Measurements from ENCODE around the gene SUFU.

The SUFU gene

DNA sequence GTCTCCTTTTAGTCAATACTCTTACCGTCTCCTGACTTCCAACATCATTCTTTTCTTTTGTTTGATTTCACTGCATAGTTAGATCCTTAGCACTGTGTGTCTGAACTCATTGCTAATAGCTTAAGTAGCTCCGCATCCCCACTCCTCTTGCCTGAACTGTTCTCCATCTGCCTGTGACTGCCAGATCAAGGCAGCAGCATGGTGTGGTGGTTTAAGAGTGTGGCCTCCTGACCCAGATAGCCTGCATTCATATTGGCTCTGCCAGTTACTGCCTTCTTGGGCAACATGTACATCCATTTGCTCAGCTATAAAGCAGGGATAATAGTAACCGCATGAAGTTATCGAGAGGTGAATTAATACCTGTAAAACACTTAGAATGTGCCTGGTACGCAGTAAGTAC, 50.8 kb downstream of the SUFU start:
- no peak for DNase-seq

DNA sequence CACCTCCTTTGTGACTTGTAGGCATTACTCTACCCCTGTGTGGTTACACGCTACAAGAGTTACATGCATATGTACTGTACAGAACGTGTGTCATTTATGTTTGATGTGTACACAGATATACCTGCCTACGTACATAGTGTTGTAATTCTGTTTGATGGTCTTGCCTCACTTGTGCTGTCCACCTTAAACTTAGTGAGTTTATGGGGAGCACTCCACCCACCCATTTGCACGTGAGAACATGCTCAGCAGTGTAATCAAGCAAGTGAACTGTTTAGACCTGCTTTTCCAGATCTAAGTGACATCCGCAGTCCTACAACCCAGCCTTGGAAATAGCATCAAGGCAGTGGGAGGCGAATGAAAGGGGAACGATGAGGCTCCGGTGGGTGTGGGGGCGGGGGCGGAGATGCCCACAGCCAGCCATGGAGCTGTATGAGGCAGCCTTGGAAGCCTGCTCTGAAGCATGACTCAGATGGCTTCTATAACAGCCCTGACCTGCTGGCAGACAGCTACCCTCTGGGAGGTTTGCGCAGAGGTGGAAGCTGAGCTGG, 52.1 kb downstream of the SUFU start:
- no peak for DNase-seq

DNA sequence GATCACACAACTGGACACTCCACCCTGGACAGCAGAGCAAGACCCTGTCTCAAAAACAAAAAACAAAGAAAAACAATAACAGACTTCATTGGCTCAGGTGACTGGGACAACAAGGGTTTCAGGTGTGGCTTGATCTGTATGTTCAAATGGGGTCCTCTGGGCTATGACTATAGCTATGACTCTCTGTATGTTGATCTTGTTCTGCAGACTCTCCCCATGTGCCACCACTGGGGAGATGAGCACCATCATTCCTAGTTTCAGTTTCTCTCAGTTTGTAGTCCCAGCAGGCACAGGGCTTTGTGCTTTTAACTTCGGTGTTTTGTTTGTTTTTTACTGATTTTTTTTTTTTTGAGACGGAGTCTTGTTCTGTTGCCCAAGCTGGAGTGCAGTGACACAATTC, 53.8 kb downstream of the SUFU start:
- DNase-seq, result no peak

DNA sequence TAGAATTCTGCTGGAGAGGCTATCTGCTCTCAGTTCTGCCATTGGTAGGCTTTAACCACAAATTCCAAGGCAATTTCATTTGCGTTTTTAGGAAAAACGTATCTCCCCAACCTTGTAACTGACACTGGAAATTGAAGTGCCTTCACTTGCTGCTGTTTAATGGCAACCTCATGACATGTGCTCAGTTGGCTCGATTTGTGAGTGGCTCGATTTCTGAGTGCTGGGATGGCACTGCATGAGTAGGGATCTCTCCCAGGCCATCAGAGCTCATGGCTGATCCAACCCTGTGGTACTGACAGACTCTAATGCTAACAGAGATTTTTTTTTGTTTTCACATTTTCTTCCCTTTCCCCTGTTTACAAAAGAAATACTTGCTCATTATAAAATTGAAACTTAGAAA, 56.0 kb downstream of the SUFU start:
- no peak for DNase-seq

DNA sequence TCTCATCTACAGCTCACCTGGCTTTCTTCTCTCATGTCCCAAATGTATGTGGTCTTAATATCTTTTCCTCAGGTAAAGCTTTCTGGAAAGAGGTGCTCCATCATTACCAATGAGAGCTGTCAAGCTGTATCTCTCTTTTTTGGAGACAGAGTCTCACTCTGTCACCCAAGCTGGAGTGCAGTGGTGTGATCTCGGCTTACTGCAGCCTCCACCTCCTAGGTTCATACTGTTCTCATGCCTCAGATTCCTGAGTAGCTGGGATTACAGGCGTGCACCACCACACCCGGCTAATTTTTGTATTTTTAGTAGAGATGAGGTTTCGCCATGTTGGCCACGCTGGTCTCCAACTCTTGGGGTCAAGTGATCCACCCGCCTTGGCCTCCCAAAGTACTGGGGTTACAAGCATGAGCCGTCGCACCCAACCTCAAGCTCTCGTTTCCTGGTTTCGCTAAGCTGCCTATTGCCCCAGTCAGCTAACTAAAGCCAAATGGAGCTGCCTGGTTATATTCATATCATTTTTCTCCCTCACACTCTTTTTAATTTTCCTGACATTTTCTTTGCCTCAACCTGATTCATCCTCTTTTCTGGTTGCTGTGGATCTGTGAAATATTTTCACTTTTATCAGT, 60.5 kb downstream of the SUFU start:
- no peak for DNase-seq

DNA sequence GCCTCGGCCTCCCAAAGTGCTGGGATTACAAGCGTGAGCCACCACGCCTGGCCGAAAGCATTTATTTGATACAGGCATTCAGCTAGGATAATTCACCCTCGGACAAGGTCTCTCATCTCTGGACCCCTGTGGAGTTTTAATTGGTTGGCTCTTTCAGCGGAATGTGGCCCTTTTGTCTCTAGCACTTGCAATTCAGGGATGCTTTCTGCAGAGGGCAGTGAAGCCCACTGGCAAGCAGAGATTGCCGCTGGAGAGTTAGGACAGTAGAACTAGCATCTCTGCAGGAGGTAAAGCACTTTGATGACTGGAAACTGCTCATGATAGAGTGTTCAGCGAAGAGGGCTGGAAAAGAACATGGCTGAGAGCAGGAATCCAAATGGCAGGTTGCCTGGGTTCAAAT, 62.0 kb downstream of the SUFU start:
- DNase-seq, result no peak

DNA sequence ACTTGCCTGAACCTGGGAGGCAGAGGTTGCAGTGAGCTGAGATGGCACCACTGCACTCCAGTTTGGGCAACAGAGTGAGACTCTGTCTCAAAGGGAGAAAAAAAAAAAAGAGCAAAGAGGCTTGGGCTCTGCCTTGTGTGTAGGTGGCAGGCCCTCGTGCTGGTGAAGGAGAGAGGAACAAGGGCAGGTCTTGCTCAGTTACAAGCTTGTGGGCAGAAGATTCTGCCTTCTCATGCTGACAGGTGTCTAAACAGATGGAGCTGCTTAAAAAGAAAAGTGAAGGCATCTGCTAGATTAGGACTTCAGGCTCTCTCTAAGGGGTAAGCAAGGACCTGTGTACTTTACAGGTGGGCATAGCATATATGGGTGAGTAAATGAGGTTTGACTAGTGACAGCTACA, 75.0 kb downstream of the SUFU start:
- no peak for DNase-seq

DNA sequence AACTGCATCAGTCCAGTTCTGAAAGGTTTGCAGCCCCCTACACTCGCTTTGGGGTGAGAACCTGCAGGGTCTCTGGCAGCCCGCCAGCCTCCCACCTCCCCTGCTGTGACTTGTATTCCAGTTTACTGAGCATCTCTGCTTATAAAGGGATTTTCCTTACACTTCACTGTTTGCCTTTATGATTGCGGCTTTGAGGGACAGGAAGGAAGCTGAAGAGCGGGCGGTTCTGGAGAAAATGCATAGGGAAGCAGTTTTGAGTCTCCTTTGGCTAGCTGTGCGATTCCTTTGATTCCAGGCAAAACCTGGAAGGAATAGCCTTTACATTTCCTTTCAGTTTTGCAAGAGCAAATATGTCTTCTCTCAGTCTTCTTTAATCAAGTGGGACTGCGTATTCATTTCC, 75.6 kb downstream of the SUFU start:
- DNase-seq, result no peak

DNA sequence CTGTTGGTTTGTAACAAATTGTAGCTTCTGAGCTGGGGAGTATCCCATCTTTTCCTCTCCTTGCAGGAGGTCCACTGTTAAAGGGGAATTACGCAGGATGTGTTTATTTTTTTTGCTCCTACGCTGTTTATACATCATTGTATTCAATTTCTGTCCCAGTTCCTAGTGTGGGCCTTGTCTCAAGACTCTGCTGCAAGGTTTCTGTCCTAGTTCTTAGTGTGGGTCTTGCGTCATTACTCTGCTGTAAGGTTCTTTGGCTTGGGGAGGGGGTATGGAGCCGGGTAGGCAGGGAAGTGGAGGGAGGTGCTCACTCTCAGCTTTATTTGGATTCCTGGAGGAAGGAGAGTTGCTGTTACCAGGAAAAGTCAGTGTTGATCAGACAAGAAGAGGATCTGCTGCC, 76.5 kb downstream of the SUFU start:
- no peak for DNase-seq

DNA sequence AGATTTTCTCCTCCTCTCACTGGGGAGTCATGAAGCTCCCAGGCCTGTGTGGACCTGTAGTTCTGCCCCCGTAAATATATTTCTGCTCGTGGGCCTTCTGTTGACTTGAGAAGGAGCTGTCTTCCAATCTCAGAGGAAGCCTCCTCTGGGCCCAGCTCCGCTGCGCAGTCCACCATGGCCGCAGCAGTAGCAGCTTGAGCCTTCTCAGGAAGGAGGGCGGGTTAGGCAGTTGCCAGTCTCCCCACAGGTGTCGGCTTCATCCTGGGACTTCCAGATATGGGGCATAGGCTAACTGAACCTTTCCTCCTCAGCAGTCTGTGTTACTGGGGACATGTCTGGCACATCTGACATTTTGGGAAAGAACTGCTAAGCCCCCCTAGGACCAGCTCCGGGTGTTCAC, 77.6 kb downstream of the SUFU start:
- DNase-seq, result no peak

DNA sequence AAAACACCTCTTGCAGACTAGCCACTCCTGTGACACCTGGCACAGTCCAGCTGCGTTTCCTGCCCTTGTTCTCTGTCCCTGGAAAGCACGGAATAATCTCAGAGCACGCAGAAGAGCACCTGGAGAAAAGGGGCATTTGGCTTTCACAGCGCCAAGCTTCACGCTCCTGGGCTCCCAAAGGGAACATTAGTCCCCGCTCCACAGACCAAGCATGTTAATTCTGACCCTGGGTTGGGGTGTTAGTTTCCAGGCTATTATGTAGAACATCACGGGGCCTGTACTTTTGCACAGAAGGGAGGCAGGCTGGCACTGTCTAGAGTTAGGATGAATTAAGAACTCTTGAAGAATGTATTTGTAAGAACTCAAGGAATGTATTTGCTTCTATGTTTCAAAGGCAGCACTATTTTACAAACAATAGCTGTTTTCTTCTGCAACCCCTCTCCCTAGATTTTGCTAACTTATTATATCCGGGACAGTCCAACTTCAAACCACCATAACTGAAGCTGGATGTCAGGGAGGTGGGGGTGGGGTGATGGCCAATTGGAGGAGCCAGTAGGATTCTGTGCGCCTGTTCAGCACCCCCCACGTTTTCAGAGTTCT, 78.3 kb downstream of the SUFU start:
- no peak for DNase-seq

DNA sequence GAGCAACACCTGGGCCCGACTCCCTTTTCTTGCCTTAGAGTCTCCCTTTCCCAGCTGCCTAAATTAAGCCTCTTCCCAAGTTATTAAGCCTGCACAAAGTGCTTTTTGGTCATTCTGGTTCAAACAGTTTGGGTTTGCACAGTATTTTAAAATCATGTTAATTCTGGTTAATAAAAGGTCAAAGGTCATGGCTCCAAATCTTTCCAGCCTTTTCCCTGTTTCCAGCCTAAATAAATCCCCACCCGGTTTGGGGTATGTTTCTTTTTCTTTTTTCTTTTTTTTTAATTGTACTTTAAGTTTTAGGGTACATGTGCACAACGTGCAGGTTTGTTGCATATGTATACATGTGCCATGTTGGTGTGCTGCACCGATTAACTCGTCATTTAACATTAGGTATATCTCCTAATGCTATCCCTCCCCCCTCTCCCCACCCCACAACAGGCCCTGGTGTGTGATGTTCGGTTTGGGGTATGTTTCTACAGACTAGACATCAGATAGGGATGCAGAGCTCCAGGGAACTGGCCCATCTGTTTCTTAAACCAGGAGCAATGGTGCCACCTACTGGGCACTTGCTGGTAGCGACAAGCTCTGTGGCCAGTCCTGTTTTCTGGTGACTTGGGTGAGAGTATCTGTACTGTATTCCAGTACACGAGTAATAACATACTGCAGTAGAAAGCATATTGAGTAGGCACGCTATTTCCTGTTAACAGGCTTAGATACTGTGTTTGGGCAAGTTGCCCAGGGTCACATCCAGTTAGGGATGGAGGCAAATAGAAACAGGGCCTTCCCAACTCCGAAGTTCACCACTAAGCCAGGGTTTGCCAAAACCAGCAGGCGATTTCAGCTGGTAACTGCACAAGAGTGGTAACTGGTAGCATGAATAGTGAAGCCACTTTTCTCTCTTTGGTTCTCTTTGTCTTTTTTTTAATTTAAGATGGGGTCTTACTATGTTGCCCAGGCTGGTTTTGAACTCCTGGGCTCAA, 80.0 kb downstream of the SUFU start:
- DNase-seq, result peak; percentile 87

DNA sequence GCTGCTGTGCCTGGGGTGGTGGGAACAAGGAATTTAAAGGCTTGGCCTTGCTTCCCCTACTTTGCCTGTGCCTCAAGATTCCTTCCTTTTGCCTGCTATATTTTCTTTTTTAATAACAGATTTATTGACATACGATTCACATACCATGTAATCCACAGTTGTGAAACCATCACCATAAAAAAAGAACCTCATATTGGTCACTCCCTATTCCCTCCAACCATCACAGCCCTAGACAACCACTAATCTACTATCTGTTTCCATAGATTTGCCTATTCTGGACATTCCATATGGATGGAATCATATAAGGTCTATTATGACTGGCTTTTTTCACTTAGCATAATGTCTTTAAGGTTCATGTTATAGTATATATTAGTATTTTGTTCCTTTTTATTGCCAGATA, 81.3 kb downstream of the SUFU start:
- DNase-seq, result no peak

DNA sequence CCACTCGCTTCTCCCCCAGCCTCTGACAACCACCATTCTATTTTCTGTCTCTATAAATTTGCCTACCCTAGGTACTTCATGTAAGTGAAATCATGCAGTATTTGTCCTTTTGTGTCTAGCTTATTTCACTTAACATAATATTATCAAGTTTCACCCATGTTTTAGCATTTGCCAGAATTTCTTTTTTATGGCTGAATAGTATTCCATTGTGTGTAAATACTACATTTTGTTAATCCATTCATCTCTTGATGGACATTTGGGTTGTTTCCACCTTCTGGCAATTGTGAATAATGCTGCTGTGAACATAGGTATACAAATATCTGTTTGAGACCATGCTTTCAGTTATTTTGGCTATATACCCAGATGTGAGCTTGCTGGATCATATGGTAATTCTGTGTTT, 83.1 kb downstream of the SUFU start:
- no peak for DNase-seq

DNA sequence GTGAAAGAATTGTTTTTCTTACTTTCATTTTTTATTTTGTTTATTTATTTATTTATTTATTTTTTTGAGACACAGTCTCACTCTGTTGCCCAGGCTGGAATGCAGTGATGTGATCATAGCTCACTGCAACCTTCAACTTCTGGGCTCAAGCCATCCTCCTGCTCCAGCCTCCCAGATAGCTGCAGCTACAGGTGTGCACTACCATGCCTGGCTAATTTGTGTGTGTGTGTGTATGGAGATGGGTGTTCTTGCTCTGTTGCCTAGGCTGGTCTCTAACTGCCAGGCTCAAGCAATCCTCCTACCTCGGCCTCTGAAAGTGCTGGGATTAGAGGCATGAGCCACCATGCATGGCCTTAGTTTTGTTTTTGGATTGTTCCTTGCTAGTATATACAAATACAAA, 85.1 kb downstream of the SUFU start:
- DNase-seq, result no peak

DNA sequence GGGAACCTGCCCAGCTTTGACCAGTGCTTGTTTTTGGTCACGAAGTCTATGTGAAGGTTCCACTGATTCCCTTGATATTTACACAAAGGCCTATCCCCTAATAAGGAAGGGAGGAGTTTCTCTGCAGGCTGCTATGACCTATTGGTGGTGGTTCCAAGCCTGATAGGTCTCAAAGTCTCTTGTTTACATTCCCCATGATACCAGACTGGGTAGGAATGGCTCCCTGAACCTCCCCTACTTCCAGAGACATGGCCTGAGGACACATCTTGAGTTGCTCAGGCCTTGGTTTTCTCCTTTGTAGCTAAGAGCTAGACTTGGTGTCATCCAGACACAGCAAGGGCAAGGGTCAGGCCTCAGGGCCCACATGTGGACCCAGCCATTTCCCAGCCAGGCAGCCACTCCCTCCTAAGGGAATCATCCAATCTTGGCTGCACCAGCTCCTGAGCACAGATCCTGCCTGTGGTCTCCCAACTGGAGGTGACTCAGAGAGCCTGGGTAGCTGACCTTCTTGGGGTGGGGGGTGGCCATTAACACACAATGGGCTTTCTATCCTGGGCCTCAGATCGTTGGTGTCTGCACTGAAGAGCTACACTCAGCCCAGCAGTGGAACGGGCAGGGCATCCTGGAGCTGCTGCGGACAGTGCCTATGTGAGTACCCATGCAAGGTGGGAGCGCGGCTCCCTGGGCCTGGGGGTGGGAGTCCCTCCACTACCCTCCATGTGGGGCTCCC, 89.5 kb downstream of the SUFU start:
- no peak for DNase-seq

DNA sequence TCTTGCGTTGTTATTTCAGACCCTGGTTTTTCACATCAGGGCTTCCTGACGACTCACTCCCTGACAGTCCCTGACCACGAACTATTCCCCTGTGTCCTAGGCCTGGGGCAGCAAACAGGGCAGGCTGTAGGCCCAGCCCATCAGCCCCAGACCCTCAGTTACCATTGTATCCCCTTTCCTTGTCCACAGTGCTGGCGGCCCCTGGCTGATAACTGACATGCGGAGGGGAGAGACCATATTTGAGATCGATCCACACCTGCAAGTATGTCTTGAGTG, 90.0 kb downstream of the SUFU start:
- no peak for DNase-seq

DNA sequence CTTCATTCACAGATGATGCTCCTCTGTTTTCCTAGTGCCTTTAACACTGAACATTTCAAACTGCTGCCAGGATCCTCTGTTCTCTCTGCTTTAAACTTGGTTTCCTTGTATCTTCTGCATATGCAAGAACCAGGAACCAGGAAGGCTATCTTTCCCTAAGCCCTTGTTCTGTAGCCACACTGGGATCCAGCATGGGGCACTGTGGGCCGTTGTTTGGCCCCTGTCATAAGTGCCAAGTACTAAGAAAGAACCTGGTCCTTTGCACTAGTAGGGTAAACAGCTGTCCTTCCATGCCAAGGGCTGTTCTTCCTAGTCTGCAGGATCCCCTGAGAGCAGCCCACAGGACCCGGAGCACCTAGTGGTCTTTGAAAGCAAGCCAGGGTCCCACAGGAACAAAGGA, 91.5 kb downstream of the SUFU start:
- DNase-seq, result no peak

DNA sequence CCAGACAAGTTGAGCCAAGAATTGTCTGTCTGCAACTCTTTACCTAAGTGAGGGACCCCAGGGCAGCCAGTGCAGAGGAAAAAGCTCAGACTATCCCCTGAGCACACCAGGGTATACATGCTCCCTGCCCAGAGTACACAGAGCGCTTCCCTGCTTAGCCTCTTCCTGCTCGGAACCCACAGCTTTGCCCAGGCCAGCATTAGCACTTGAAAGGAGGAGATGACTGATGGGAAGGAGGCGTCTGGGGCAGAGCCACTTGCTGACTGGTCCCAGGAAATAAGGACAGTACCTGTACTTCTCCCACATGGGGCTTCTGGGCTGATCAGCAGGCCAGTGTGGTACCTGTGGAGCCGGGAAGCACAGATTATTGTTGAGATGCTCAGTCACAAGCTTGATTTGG, 92.1 kb downstream of the SUFU start:
- DNase-seq, result no peak

DNA sequence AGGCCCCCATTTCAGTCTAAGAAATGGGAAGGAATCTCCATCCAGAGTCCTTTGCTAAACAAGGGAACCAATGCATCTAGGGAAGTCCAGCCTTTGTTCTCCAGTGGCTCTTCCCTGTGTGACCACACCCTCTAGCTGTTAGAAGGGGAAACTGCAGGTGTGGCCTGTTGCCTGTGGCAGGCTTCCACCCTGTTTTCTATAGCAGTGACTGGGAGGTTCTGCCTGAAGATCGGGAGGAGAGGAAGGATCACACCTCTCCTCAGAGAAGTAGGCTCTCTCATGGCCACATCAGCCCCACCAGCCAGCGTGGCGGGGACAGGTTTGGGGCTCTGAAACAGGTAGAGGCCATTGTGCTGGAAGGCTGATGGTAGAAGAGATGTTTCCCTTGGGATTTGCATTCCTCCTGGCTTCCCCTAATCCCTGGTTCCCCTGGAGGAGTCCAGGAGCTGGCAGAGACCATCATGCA, 92.8 kb downstream of the SUFU start:
- peak; percentile 39 for DNase-seq

DNA sequence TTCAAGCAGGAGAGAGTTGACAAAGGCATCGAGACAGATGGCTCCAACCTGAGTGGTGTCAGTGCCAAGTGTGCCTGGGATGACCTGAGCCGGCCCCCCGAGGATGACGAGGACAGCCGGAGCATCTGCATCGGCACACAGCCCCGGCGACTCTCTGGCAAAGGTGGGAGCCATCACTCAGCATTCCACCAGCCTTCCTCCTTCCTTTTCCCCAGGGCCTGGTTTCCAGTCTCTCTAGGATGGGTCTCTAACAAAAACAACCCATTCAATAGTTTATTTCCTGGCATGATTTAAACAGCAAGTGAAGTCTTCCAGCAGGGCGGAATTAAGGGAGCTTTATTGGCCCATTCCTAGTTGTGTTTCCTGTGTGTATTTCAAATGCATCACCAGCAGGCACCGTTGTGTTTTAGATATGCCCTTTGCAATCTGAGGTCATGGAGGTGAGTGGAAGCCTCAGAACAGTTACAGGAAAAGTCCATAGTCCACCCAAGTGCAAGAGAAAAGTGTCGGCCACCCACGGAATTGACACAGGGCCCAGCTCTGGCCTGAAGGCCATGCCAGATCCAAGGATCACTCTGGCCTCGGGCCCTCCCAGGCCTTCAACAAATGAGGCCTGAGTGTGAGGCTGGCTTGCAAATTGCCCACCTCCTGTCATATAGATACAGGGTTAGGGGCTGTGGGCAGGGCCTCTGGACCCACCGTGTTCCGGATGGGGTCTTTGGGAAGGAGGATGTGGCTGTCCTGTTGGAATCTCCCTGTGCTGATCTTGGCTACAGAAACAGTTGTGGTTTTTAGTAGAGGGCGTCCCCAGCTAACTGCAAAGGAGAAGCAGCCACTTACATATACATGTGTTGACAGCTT, 93.6 kb downstream of the SUFU start:
- no peak for DNase-seq

DNA sequence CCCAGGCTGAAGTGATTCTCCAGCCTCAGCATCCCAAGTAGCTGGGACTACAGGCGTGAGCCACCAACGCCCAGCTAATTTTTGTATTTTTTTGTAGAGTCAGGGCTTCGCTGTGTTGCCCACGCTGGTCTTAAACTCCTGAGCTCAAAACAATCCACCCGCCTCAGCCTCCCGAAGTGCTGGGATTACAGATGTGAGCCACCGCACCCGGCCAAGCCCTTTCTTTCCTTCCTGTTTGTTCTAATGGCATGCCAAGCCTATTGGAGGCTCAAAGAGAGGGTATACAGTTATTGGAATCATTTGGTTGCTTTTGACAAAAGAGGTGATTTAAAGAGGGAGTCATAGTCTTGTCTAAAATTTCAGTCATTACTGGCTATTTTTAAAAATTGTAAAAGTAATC, 94.5 kb downstream of the SUFU start:
- DNase-seq, result no peak
